B cell (primary cell): ENCODE results near the gene CAV1. TPM values are rescaled to one million over a fixed set of nuclear protein-coding genes. Genes with fewer than 3 reads are reported as not detected.
A peak's percentile ranks its signal among the peaks of the same experiment; 100 is the strongest.

Source experiments
- ATAC-seq: fragments of 200-7000 bp; cut with Tn5 transposase; one replicate; pipeline ENCODE4 v1.10.0; 2021; ENCODE audit warnings: low read depth, mild to moderate bottlenecking, moderate number of reproducible peaks, moderate library complexity
- CTCF ChIA-PET: fragments of 350-600 bp; sonication (Branson Sonifier 250); formaldehyde crosslinking; loops from one replicate; lab custom pipeline; 2021; ENCODE audit warnings: antibody characterized with exemption, inconsistent platforms; lab: Charles Lee
- POLR2A ChIA-PET: fragments of 350-600 bp; sonication (Branson Sonifier 250); formaldehyde crosslinking; loops from one replicate; lab custom pipeline; 2021; ENCODE audit warnings: antibody characterized with exemption; lab: Charles Lee
- DNase-seq: peaks from one replicate; pipeline ENCODE4 v3.0.0; 2013
- H2AFZ ChIP-seq: 2 replicates; pipeline ENCODE4 v1.6.1; 2012; ENCODE audit warnings: mild to moderate bottlenecking, low read depth, low read length; ENCODE audit not compliant: insufficient read depth, poor library complexity, severe bottlenecking
- H3K27ac ChIP-seq, 2 donors: 1 replicate in 1 of 2; 2 replicates in 1 of 2; pipeline ENCODE4 v1.5.1; 2012 to 2013; ENCODE audit warnings: low read length in 2 of 2, mild to moderate bottlenecking in 2 of 2, moderate library complexity in 1 of 2
- H3K27me3 ChIP-seq, 4 experiments: fragments of 200-600 bp in 1 of 4; sonication (generic) in 1 of 4; replicated peaks in 1 of 4; 1 replicate in 2 of 4; 2 replicates in 2 of 4; pipeline versions ENCODE4 v1.6.1 to v1.7.0; 2013 to 2016; ENCODE audit warnings: low read length in 3 of 4, mild to moderate bottlenecking in 2 of 4, mixed read lengths in 1 of 4, moderate library complexity in 1 of 4; ENCODE audit not compliant: insufficient read depth in 4 of 4, control insufficient read depth in 3 of 4; ENCODE audit errors: control extremely low read depth in 1 of 4
- H3K36me3 ChIP-seq, 2 experiments: replicated peaks in 1 of 2; 1 replicate in 1 of 2; 2 replicates in 1 of 2; pipeline versions ENCODE4 v1.6.1 to v1.7.1; 2013; ENCODE audit warnings: low read length in 1 of 2; ENCODE audit not compliant: insufficient read depth in 2 of 2, control insufficient read depth in 1 of 2; ENCODE audit errors: control extremely low read depth in 1 of 2, extremely low read depth in 1 of 2
- H3K4me1 ChIP-seq, 2 donors: fragments of 200-600 bp in 1 of 2; sonication (generic) in 1 of 2; 1 replicate in 1 of 2; 2 replicates in 1 of 2; pipeline versions ENCODE4 v1.5.1 to v1.6.1; 2013 to 2017; ENCODE audit warnings: low read length in 2 of 2; ENCODE audit not compliant: control insufficient read depth in 2 of 2, insufficient read depth in 2 of 2
- H3K4me2 ChIP-seq: replicated peaks from 2 replicates; pipeline ENCODE3; 2012; ENCODE audit warnings: mild to moderate bottlenecking, low read depth, low read length; ENCODE audit not compliant: poor library complexity, severe bottlenecking
- H3K4me3 ChIP-seq, 5 experiments: fragments of 200-600 bp in 1 of 5; sonication (generic) in 1 of 5; 1 replicate in 3 of 5; 2 replicates in 2 of 5; pipeline versions ENCODE4 v1.5.1 to v1.7.0; 2011 to 2016; ENCODE audit warnings: low read length in 4 of 5, mild to moderate bottlenecking in 4 of 5, low read depth in 2 of 5, control low read depth in 1 of 5, moderate library complexity in 1 of 5; ENCODE audit not compliant: insufficient read depth in 1 of 5; ENCODE audit errors: control extremely low read depth in 1 of 5, extremely low read depth in 1 of 5
- H3K79me2 ChIP-seq: fragments of 200-600 bp; sonication (generic); one replicate; pipeline ENCODE4 v1.6.0; 2016; ENCODE audit warnings: low read length; ENCODE audit not compliant: control insufficient read depth, insufficient read depth
- H3K9ac ChIP-seq: fragments of 200-600 bp; sonication (generic); 2 replicates; pipeline ENCODE4 v1.6.1; 2017; ENCODE audit warnings: mild to moderate bottlenecking, low read length, moderate library complexity
- H3K9me3 ChIP-seq, 3 donors: one replicate each; pipeline versions ENCODE4 v1.6.1 to v1.7.1; 2013; ENCODE audit warnings: low read length in 2 of 3; ENCODE audit not compliant: control insufficient read depth in 2 of 3, insufficient read depth in 1 of 3; ENCODE audit errors: control extremely low read depth in 1 of 3
- H4K20me1 ChIP-seq: 2 replicates; pipeline ENCODE4 v1.6.0; 2012; ENCODE audit warnings: mild to moderate bottlenecking, low read length; ENCODE audit not compliant: insufficient read depth, control insufficient read depth, poor library complexity, severe bottlenecking
- H3K27ac Mint-ChIP-seq: one replicate; pipeline ENCODE4 v1.8.0; 2021; ENCODE audit warnings: mixed read lengths
- H3K27me3 Mint-ChIP-seq: one replicate; pipeline ENCODE4 v1.8.0; 2021; ENCODE audit warnings: mixed read lengths
- H3K4me1 Mint-ChIP-seq: one replicate; pipeline ENCODE4 v1.8.0; 2021; ENCODE audit warnings: mixed read lengths
- H3K4me3 Mint-ChIP-seq: one replicate; pipeline ENCODE4 v1.8.0; 2021; ENCODE audit warnings: mixed read lengths
- H3K9me3 Mint-ChIP-seq: one replicate; pipeline ENCODE4 v1.8.0; 2022; ENCODE audit warnings: mixed read lengths; ENCODE audit not compliant: insufficient read depth
- EZH2 ChIP-seq: IDR thresholded peaks from 2 replicates; pipeline ENCODE4 v1.6.1; 2012; ENCODE audit warnings: borderline replicate concordance, low read depth, mild to moderate bottlenecking, moderate library complexity, low read length; ENCODE audit not compliant: insufficient read depth, poor library complexity, severe bottlenecking
- WGBS: methylation state at CpG from one replicate; pipeline ENCODE4 v1.1.5; 2013; ENCODE audit warnings: missing lambda C conversion rate; ENCODE audit not compliant: insufficient coverage; 5-methylcytosine and 5-hydroxymethylcytosine counted together
- intact Hi-C: fragments of 100-400 bp; cut with micrococcal nuclease; formaldehyde crosslinking; loops from one replicate; pipeline ENCODE4 v1.10.0; 2022
- polyA plus RNA-seq: library from polyadenylated mRNA; depleted of rRNA; stranded (reverse); fragments of >200 nt; gene quantifications from 2 replicates; pipeline ENCODE4 v1.2.3, GENCODE V29; 2012
- total RNA-seq, 2 donors: library from RNA; stranded (reverse); fragments of 120-200 nt in 1 of 2; gene quantifications; 1 replicate in 1 of 2; 2 replicates in 1 of 2; pipeline versions ENCODE4 v1.2.3 to v1.2.4, GENCODE V29; 2013 to 2022
- TF ChIP-seq, protein P1 (sequence below): fragments of 200-600 bp; IDR thresholded peaks from one replicate; pipeline ENCODE4 v1.8.0; 2022; ENCODE audit warnings: antibody characterized with exemption, mild to moderate bottlenecking

The CAV1 gene
- total and polyA plus RNA-seq, 2 donors (not counting 1 experiment from before 2014, with no cell fraction given), result 0.95 to 1.9 TPM

DNA sequence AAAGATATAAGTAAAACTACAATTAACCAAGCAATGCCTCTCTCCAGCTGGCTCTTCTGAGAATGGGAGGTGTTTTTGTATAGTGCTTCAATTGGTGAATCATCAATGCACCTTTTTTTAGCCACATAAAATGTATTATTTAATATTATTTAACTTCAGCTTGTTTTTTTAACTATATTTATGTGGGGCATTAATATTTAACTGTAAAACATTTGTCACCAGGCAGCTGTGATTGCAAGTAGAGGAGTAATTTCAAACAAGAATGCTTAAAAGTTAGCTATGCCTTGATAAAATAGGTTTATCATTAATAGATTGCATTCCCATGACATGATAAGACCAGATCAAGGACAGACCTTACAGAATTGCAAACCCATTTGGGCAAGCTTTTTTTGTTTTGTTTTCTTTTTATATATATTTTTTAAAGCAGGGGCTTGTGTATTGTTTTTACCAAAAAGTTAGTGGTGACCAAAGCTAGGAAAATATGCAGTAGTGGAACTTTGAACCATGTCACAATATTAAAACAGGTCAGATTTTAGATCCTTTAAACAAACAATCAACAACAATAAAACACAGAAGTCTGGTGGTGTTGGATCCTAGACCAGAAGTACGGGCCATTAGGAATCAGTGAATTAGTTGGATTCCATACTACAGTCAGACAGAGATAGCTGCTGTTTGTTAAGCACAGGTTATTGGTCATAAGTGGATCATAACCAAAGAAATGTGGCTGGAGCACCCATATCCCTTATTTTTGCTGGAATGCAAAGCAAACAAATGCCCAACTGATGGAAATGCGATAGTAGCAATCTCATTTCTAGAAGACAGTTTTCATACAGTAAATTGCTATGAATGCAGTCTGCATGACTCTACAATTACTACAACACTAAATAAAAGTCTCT is 22.4 kb upstream of the CAV1 start:
- intact Hi-C loops, result no loop called here
- no CpG with 5 or more reads among the region's 2 CpGs for WGBS
- peaks cover 33% of the 10 kb centered on the region for H3K27me3 Mint-ChIP-seq
- peaks cover 14% of the 10 kb centered on the region for H3K4me1 Mint-ChIP-seq
- H3K27ac ChIP-seq, result no peak overlapping the region
- H3K9me3 Mint-ChIP-seq, result no peaks in the 10 kb centered on the region
- ATAC-seq (no peak), DNase-seq (no peak)
- H4K20me1 ChIP-seq, result no peaks in the 10 kb centered on the region
- no peak overlapping the region for H3K4me2 ChIP-seq
- no peaks in the 10 kb centered on the region for H3K79me2 ChIP-seq
- TF ChIP-seq, protein P1, sequence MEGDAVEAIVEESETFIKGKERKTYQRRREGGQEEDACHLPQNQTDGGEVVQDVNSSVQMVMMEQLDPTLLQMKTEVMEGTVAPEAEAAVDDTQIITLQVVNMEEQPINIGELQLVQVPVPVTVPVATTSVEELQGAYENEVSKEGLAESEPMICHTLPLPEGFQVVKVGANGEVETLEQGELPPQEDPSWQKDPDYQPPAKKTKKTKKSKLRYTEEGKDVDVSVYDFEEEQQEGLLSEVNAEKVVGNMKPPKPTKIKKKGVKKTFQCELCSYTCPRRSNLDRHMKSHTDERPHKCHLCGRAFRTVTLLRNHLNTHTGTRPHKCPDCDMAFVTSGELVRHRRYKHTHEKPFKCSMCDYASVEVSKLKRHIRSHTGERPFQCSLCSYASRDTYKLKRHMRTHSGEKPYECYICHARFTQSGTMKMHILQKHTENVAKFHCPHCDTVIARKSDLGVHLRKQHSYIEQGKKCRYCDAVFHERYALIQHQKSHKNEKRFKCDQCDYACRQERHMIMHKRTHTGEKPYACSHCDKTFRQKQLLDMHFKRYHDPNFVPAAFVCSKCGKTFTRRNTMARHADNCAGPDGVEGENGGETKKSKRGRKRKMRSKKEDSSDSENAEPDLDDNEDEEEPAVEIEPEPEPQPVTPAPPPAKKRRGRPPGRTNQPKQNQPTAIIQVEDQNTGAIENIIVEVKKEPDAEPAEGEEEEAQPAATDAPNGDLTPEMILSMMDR, result no peak
- TF ChIP-seq EZH2, result no peak
- no peaks in the 10 kb centered on the region for H3K36me3 ChIP-seq
- H3K4me1 ChIP-seq, result peaks cover 16 to 18% of the 10 kb centered on the region in 2 donors
- H3K27me3 ChIP-seq, result peaks cover 0 to 40% (median 25%) of the 10 kb centered on the region in 4 experiments
- peaks cover 0 to 8% (median 0%) of the 10 kb centered on the region in 3 donors for H3K9me3 ChIP-seq
- ChIA-PET CTCF (interaction anchor here (0.7 to 1.7 kb wide), 3 partner anchors 16 to 469 kb away, joined by 3 to 5 read pairs (median 3); no protein-coding TSS in a partner anchor), POLR2A (no interaction called here)
- no peak overlapping the region for H2AFZ ChIP-seq
- H3K27ac Mint-ChIP-seq, result no peak overlapping the region
- no peak overlapping the region for H3K9ac ChIP-seq
- no peak overlapping the region for H3K4me3 Mint-ChIP-seq
- no peak overlapping the region for H3K4me3 ChIP-seq

DNA sequence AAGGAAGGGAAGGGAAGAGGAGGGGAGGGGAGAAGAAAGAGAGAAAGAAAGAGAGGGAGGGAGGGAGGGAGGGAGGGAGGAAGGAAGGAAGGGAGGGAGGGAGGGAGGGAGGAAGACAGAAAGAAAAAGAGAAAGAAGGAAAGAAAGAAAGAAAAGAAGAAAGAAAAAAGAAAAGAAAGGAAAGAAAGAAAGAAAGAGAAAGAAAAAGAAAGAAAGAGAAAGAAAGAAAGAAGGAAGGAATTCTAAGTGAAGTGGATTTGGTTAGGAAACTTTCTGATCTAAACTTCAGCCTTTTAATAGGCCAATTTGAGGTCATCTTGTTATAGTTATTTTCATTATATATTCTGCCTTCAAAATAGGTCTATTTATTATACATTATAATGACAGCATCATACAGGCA is 21.0 kb upstream of the CAV1 start:
- CTCF ChIA-PET, result interaction anchor here (1.1 to 1.6 kb wide), 3 partner anchors 9 to 23 kb away, joined by 3 to 6 read pairs (median 4); no protein-coding TSS in a partner anchor
- peaks cover 22% of the 10 kb centered on the region for H3K27me3 Mint-ChIP-seq

More for the DNA sequence above, 21.0 kb upstream of the CAV1 start:
- no peak overlapping the region for H3K4me3 Mint-ChIP-seq
- H3K27me3 ChIP-seq, result peaks cover 0 to 30% (median 22%) of the 10 kb centered on the region in 4 experiments
- intact Hi-C loops, result no loop called here
- H2AFZ ChIP-seq, result no peak overlapping the region
- no peak overlapping the region for H3K4me2 ChIP-seq
- peaks cover 16 to 18% of the 10 kb centered on the region in 2 donors for H3K4me1 ChIP-seq
- H3K9me3 ChIP-seq, result peaks cover 0 to 8% (median 0%) of the 10 kb centered on the region in 3 donors
- H3K79me2 ChIP-seq, result no peaks in the 10 kb centered on the region
- ATAC-seq (no peak), DNase-seq (no peak)
- H3K9ac ChIP-seq, result no peak overlapping the region
- POLR2A ChIA-PET, result no interaction called here
- no peaks in the 10 kb centered on the region for H4K20me1 ChIP-seq
- no peaks in the 10 kb centered on the region for H3K36me3 ChIP-seq
- H3K4me3 ChIP-seq, result no peak overlapping the region
- no peaks in the 10 kb centered on the region for H3K9me3 Mint-ChIP-seq
- peaks cover 11% of the 10 kb centered on the region for H3K4me1 Mint-ChIP-seq
- no peak overlapping the region for H3K27ac Mint-ChIP-seq
- TF ChIP-seq, protein P1, result peak; percentile 14
- no peak for TF ChIP-seq EZH2
- no peak overlapping the region for H3K27ac ChIP-seq
